Measurements from ENCODE around the gene ETS1.

- no peak for TF ChIP-seq EZH2 (optimal IDR thresholded peaks at IDR 0.05; ENCODE audit: low read depth, low read length)
- TF ChIP-seq, protein P1, sequence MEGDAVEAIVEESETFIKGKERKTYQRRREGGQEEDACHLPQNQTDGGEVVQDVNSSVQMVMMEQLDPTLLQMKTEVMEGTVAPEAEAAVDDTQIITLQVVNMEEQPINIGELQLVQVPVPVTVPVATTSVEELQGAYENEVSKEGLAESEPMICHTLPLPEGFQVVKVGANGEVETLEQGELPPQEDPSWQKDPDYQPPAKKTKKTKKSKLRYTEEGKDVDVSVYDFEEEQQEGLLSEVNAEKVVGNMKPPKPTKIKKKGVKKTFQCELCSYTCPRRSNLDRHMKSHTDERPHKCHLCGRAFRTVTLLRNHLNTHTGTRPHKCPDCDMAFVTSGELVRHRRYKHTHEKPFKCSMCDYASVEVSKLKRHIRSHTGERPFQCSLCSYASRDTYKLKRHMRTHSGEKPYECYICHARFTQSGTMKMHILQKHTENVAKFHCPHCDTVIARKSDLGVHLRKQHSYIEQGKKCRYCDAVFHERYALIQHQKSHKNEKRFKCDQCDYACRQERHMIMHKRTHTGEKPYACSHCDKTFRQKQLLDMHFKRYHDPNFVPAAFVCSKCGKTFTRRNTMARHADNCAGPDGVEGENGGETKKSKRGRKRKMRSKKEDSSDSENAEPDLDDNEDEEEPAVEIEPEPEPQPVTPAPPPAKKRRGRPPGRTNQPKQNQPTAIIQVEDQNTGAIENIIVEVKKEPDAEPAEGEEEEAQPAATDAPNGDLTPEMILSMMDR (IDR thresholded peaks at IDR 0.05; ENCODE audit: low read length), result no peak
Observed at GRCh38 chr11:128498721-128499245, 88.6 kb downstream of the ETS1 start.

Measured in MM.1S (cell line).